GM18868 (cell line): ENCODE results near the gene GPD2.
"Not testable (repeated sequence)": the region's sequence is repeated elsewhere in the genome, so short reads cannot be mapped to it uniquely, and the experiment has no call there.

Experiments
- ATAC-seq: cut with Tn5 transposase; IDR thresholded peaks from one replicate; pipeline ENCODE4 v1.9.1; 2021; ENCODE audit warnings: mild to moderate bottlenecking, moderate library complexity; ENCODE audit not compliant: unreplicated experiment

Gene GPD2

GRCh38 chr2:156473445-156473844 lies 37.3 kb downstream of the GPD2 start:
- ATAC-seq = no peak

- ATAC-seq = no peak
Observed at GRCh38 chr2:156474401-156474800, 38.2 kb downstream of the GPD2 start.

- peak; percentile 35 for ATAC-seq
Observed at GRCh38 chr2:156476021-156476849, 40.1 kb downstream of the GPD2 start.

- peak; percentile 71 for ATAC-seq
Observed at GRCh38 chr2:156476850-156477206, 40.6 kb downstream of the GPD2 start.

GRCh38 chr2:156480376-156480775 lies 44.2 kb downstream of the GPD2 start:
- ATAC-seq = no peak

GRCh38 chr2:156481312-156481711 lies 45.1 kb downstream of the GPD2 start:
- ATAC-seq = no peak

- ATAC-seq = no peak
Observed at GRCh38 chr2:156483741-156484173, 47.6 kb downstream of the GPD2 start.

GRCh38 chr2:156486147-156486546 lies 50.0 kb downstream of the GPD2 start:
- no peak for ATAC-seq

- ATAC-seq = no peak
Observed at GRCh38 chr2:156486614-156487013, 50.4 kb downstream of the GPD2 start.

- no peak for ATAC-seq
Observed at GRCh38 chr2:156489195-156489594, 53.0 kb downstream of the GPD2 start.

GRCh38 chr2:156489750-156490465 lies 53.7 kb downstream of the GPD2 start:
- no peak for ATAC-seq

GRCh38 chr2:156490466-156490840 lies 54.3 kb downstream of the GPD2 start:
- no peak for ATAC-seq

- no peak for ATAC-seq
Observed at GRCh38 chr2:156491176-156491575, 55.0 kb downstream of the GPD2 start.

- ATAC-seq = no peak
Observed at GRCh38 chr2:156492979-156493378, 56.8 kb downstream of the GPD2 start.

- not testable (repeated sequence) for ATAC-seq
Observed at GRCh38 chr2:156495998-156496397, 59.8 kb downstream of the GPD2 start.

GRCh38 chr2:156505696-156506095 lies 69.5 kb downstream of the GPD2 start:
- no peak for ATAC-seq

- ATAC-seq = peak; percentile 36
Observed at GRCh38 chr2:156511122-156511521, 74.9 kb downstream of the GPD2 start.

- ATAC-seq = peak; percentile 40
Observed at GRCh38 chr2:156511803-156512202, 75.6 kb downstream of the GPD2 start.

- peak; percentile 63 for ATAC-seq
Observed at GRCh38 chr2:156512451-156512850, 76.3 kb downstream of the GPD2 start.

- ATAC-seq = no peak
Observed at GRCh38 chr2:156513219-156513618, 77.0 kb downstream of the GPD2 start.

GRCh38 chr2:156517419-156517818 lies 81.2 kb downstream of the GPD2 start:
- peak; percentile 76 for ATAC-seq

- no peak for ATAC-seq
Observed at GRCh38 chr2:156518138-156518537, 82.0 kb downstream of the GPD2 start.
